Peyer's patch (tissue), 4 donors: Measurements from ENCODE around the gene WDR64.

Source experiments
- CTCF ChIP-seq, 6 experiments: fragments of 450-650 bp in 4 of 6; fragments of 200-600 bp in 2 of 6; sonication (generic) in 1 of 6; IDR thresholded peaks; one replicate each; pipeline ENCODE4 v1.5.1; 2017 to 2019; ENCODE audit warnings: antibody characterized with exemption in 6 of 6, mild to moderate bottlenecking in 3 of 6, moderate library complexity in 1 of 6
- POLR2A ChIP-seq, 2 donors: fragments of 450-650 bp; IDR thresholded peaks; one replicate each; pipeline ENCODE4 v1.5.1; 2017; ENCODE audit warnings: antibody characterized with exemption in 2 of 2, mild to moderate bottlenecking in 2 of 2, moderate library complexity in 2 of 2

- TF ChIP-seq CTCF (IDR thresholded peaks at IDR 0.05), result no peak
- TF ChIP-seq POLR2A (IDR thresholded peaks at IDR 0.05), result no peak
Measured at GRCh38 chr1:241606544-241606943, 45.5 kb upstream of the WDR64 start.
